ENCODE data around the gene SS18L1. TPM values are rescaled to one million over a fixed set of nuclear protein-coding genes. Genes with fewer than 3 reads are reported as not detected.

The SS18L1 gene
- total RNA-seq, 6 experiments from 2014 or later, result 14.1 to 26.5 (median 23.7) TPM

DNA sequence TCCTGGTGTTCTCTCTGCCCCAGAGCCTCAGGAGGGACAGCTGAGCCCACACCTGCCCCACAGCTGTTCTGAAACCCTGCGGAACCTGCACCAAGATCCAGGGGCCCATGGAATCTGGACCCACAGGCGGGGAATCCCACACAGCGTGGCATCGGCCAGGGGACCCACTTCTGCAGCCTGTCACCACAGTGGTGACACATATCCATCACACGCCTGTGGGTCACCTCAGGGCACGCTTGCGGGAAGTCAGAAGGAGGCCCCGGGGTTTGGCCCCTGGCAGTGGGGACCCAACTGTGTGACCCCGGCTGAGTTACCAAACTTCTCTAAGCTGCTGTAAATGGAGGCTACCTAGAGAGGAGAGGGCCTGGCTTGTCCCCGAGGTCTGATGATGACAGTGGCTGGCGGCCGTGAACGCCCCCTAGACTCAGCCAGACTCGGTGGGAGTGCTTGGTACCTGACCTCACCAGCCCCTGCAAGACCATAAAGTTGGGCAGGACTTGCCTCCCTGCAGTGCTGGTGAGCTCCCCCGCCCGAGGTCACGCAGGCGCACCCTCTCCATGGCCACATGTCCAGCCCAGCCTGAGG, 78.8 kb downstream of the SS18L1 start:
- DNase-seq (no peak), ATAC-seq (no peak)

DNA sequence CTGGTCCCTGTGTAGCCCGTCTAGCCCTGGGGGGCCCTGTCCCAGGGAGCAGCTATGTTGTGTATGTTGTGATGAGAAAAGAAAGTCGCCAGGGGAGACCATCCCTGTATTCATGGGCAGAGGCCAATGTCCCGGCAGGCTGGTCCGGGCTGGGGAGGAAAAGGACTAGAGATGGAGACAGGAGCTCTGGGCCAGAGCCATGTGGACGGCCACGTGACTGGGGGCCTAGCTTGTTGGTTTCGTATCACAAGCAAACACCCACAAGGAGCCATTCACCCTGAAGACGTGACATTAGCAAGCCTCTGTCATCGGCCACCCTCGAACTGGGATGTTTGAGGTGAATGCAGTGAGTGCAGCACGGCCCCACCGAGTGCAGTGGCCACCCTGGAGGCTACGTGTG, 79.4 kb downstream of the SS18L1 start:
- H3K27me3 ChIP-seq, result peaks cover 0 to 7% of the 10 kb centered on the region in 2 donors
- peaks cover 0 to 9% (median 0%) of the 10 kb centered on the region in 4 donors for H3K4me1 ChIP-seq
- DNase-seq, result no peak
- no peak for ATAC-seq
- no peaks in the 10 kb centered on the region for H3K36me3 ChIP-seq
- intact Hi-C loops (cut with DNase I), result no loop called here
- H3K9me3 ChIP-seq, result no peaks in the 10 kb centered on the region
- 40% methylated on average over 2 of the region's 13 CpGs for WGBS (ENCODE audit: insufficient coverage, low coverage, low lambda C conversion rate, missing lambda C conversion rate)
- TF ChIP-seq, protein P1, sequence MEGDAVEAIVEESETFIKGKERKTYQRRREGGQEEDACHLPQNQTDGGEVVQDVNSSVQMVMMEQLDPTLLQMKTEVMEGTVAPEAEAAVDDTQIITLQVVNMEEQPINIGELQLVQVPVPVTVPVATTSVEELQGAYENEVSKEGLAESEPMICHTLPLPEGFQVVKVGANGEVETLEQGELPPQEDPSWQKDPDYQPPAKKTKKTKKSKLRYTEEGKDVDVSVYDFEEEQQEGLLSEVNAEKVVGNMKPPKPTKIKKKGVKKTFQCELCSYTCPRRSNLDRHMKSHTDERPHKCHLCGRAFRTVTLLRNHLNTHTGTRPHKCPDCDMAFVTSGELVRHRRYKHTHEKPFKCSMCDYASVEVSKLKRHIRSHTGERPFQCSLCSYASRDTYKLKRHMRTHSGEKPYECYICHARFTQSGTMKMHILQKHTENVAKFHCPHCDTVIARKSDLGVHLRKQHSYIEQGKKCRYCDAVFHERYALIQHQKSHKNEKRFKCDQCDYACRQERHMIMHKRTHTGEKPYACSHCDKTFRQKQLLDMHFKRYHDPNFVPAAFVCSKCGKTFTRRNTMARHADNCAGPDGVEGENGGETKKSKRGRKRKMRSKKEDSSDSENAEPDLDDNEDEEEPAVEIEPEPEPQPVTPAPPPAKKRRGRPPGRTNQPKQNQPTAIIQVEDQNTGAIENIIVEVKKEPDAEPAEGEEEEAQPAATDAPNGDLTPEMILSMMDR (IDR thresholded peaks at IDR 0.05), result no peak
- no peak for TF ChIP-seq POLR2A (IDR thresholded peaks at IDR 0.05)
- H3K27ac ChIP-seq, result no peak overlapping the region
- no peak overlapping the region for H3K4me3 ChIP-seq

More for the DNA sequence above, 78.8 kb downstream of the SS18L1 start:
- H3K36me3 ChIP-seq, result no peaks in the 10 kb centered on the region
- intact Hi-C loops (cut with DNase I), result no loop called here
- H3K27ac ChIP-seq, result no peak overlapping the region
- 40% methylated on average over 1 of the region's 18 CpGs for WGBS (ENCODE audit: insufficient coverage, low coverage, low lambda C conversion rate, missing lambda C conversion rate)
- H3K4me3 ChIP-seq, result no peak overlapping the region
- no peaks in the 10 kb centered on the region for H3K9me3 ChIP-seq
- no peak for TF ChIP-seq POLR2A (IDR thresholded peaks at IDR 0.05)
- TF ChIP-seq, protein P1 (IDR thresholded peaks at IDR 0.05), result no peak
- peaks cover 0 to 9% (median 0%) of the 10 kb centered on the region in 4 donors for H3K4me1 ChIP-seq
- H3K27me3 ChIP-seq, result peaks cover 0 to 13% of the 10 kb centered on the region in 2 donors

DNA sequence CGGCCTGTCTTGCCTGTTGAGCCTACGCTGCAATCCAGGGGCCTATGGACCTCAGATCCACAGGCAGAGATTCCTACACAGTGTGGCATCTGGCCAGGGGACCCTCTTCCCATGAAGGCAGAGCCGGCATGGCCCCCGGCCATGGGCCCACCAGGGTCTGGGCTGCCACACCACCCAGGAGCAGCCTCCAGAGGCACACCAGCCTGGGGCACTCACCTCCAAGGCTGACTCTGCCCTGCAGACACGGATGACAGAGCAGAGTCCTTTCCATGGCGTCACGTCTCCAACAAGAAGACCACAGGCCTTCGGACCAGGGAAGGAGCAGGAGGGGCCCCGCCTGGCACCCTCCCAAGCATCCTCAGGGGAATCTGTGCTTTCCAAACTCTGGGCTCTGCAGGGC, 80.0 kb downstream of the SS18L1 start:
- Histone ChIP-seq H3K27me3 (peaks cover 0 to 5% of the 10 kb centered on the region in 2 donors), H3K9me3 (no peaks in the 10 kb centered on the region), H3K4me1 (peaks cover 0 to 9% (median 0%) of the 10 kb centered on the region in 4 donors), H3K4me3 (no peak overlapping the region), H3K36me3 (no peaks in the 10 kb centered on the region), H3K27ac (no peak overlapping the region)
- intact Hi-C loops (cut with DNase I), result no loop called here
- ATAC-seq, result no peak
- TF ChIP-seq, protein P1 (IDR thresholded peaks at IDR 0.05), result no peak
- TF ChIP-seq POLR2A (IDR thresholded peaks at IDR 0.05), result no peak
- DNase-seq, result no peak
- WGBS (ENCODE audit: insufficient coverage, low coverage, low lambda C conversion rate, missing lambda C conversion rate), result 74% methylated on average over 6 of the region's 9 CpGs

DNA sequence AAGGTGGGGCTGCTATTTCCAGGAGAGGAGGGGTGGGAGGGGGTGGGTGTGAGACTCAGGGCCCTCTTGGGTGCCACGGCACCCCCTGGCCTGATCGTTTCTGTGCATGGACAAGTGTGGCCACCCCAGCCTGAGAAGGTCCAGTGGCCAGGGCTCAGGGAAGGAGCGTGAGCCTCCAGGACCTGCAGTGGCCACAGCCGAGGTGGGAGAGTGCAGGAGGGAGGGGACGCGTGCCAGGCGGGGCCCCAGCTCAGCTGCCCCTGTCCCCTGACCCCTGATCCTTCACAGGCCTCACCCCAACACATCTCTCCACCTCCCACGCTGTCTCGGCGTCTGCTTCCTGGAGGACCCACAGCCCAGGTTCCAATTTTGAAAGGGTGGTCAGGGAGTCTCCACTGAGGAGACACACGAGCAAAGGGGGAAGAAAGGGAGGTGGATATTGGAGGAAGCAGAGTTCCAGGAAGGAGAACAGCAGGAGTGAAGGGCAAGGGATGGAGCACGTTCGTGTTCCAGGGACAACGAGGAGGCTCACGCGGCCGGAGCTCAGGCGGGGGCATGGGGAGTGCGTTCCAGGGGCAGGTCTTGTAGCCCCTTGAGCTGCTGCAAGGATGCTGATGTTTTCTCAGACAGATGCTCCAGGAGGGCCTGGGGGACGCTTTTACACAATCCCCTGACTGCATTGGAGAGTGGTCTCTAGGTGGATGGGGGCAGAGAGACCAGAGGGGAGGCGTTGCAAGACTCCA, 80.7 kb downstream of the SS18L1 start:
- WGBS (ENCODE audit: insufficient coverage, low coverage, low lambda C conversion rate, missing lambda C conversion rate), result 40% methylated on average over 11 of the region's 21 CpGs
- Histone ChIP-seq H3K9me3 (no peaks in the 10 kb centered on the region), H3K27me3 (no peaks in the 10 kb centered on the region), H3K27ac (no peak overlapping the region), H3K4me1 (peaks cover 0 to 8% (median 0%) of the 10 kb centered on the region in 4 donors), H3K4me3 (no peak overlapping the region), H3K36me3 (no peaks in the 10 kb centered on the region)
- TF ChIP-seq, protein P1 (IDR thresholded peaks at IDR 0.05), result no peak
- TF ChIP-seq POLR2A (IDR thresholded peaks at IDR 0.05), result no peak
- ATAC-seq (no peak), DNase-seq (no peak)
- intact Hi-C loops (cut with DNase I), result no loop called here

Data from right lobe of liver (tissue), 6 donors.